Testis (tissue), 2 donors: Measurements from ENCODE around the gene YY1.

ENCODE experiments used
- CTCF ChIP-seq, 3 experiments: fragments of 450-650 bp in 2 of 3; fragments of 200-600 bp in 1 of 3; sonication (generic) in 1 of 3; IDR thresholded peaks; one replicate each; pipeline ENCODE4 v1.5.1; 2016 to 2019; ENCODE audit warnings: antibody characterized with exemption in 3 of 3, mild to moderate bottlenecking in 2 of 3, moderate library complexity in 1 of 3
- POLR2A ChIP-seq: fragments of 450-650 bp; IDR thresholded peaks from one replicate; pipeline ENCODE4 v1.6.1; 2017; ENCODE audit warnings: antibody characterized with exemption, mild to moderate bottlenecking, moderate library complexity

GRCh38 chr14:100243020-100243419, 4.1 kb downstream of the YY1 start:
- TF ChIP-seq POLR2A (no peak), CTCF (IDR thresholded peaks at IDR 0.05) (no peak)
